GM12865 (cell line): Measurements from ENCODE around the gene MACF1.
A peak's percentile ranks its signal among the peaks of the same experiment; 100 is the strongest.

Experiments
- DNase-seq: peaks from one replicate; pipeline ENCODE4 v3.0.0; 2010; ENCODE audit warnings: low read depth
- H3K4me3 ChIP-seq: 2 replicates; pipeline ENCODE4 v1.5.1; 2011; ENCODE audit warnings: mild to moderate bottlenecking, low read depth, low read length, control low read depth
- CTCF ChIP-seq: IDR thresholded peaks from 2 replicates; pipeline ENCODE4 v1.5.1; 2011; ENCODE audit warnings: low read length, control low read depth, low read depth, inconsistent platforms; ENCODE audit not compliant: insufficient read depth; ENCODE audit errors: missing control alignments

Gene MACF1

GRCh38 chr1:39301606-39302005 is 97.1 kb downstream of the MACF1 start:
- no peak for DNase-seq
- no peak overlapping the region for H3K4me3 ChIP-seq
- TF ChIP-seq CTCF = no peak

GRCh38 chr1:39305555-39305954 is 101.1 kb downstream of the MACF1 start:
- TF ChIP-seq CTCF = no peak
- peak; percentile 9 for DNase-seq
- no peak overlapping the region for H3K4me3 ChIP-seq

GRCh38 chr1:39310015-39310414 is 105.5 kb downstream of the MACF1 start:
- no peak overlapping the region for H3K4me3 ChIP-seq
- no peak for TF ChIP-seq CTCF
- DNase-seq = no peak

GRCh38 chr1:39310691-39311090 is 106.2 kb downstream of the MACF1 start:
- H3K4me3 ChIP-seq = no peak overlapping the region
- TF ChIP-seq CTCF = no peak
- no peak for DNase-seq

- no peak for DNase-seq
- H3K4me3 ChIP-seq = no peak overlapping the region
- TF ChIP-seq CTCF = no peak
Measured at GRCh38 chr1:39317111-39317510, 112.6 kb downstream of the MACF1 start.

GRCh38 chr1:39317910-39318633 is 113.6 kb downstream of the MACF1 start:
- no peak for DNase-seq
- no peak for TF ChIP-seq CTCF
- H3K4me3 ChIP-seq = no peak overlapping the region

GRCh38 chr1:39321979-39322378 is 117.5 kb downstream of the MACF1 start:
- no peak overlapping the region for H3K4me3 ChIP-seq
- peak; percentile 72 for DNase-seq
- no peak for TF ChIP-seq CTCF
